Activated CD4-positive, CD25-positive, alpha-beta regulatory T cell (primary cell): ENCODE measurements around the gene TCEAL4.
"Not testable (repeated sequence)": the region's sequence is repeated elsewhere in the genome, so short reads cannot be mapped to it uniquely, and the experiment has no call there.

Source experiments
- DNase-seq, 4 experiments: peaks; one replicate each; lab custom pipeline; 2025; lab: John Stamatoyannopoulos, UW

TCEAL4 gene

DNA sequence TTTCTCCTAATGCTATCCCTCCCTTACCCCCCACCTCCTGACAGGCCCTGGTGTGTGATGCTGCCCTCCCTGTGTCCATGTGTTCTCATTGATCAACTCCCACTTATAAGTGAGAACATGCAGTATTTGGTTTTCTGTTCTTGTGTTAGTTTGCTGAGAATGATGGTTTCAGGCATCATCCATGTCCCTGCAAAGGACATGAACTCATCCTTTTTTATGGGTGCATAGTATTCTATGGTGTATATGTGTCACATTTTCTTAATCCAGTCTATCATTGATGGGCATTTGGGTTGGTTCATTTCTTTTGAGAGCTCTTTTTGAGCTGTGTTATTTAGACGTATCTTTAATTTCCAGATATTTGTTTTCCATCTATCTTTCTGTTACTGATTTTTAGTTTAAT, 7.0 kb downstream of the TCEAL4 start:
- not testable (repeated sequence) for DNase-seq

DNA sequence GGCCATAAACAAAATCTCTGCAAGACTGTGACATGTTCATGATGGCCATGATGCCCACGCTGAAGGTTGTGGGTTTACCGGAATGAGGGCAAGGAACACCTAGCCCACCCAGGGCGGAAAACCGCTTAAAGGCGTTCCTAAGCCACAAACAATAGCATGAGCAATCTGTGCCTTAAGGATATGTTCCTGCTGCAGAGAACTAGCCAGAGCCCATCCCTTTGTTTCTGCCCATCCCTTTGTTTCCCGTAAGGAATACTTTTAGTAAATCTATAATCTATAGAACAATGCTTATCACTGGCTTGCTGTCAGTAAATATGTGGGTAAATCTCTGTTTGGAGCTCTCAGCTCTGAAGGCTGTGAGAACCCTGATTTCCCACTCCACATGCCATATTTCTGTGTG, 9.9 kb downstream of the TCEAL4 start:
- DNase-seq: not testable (repeated sequence)

DNA sequence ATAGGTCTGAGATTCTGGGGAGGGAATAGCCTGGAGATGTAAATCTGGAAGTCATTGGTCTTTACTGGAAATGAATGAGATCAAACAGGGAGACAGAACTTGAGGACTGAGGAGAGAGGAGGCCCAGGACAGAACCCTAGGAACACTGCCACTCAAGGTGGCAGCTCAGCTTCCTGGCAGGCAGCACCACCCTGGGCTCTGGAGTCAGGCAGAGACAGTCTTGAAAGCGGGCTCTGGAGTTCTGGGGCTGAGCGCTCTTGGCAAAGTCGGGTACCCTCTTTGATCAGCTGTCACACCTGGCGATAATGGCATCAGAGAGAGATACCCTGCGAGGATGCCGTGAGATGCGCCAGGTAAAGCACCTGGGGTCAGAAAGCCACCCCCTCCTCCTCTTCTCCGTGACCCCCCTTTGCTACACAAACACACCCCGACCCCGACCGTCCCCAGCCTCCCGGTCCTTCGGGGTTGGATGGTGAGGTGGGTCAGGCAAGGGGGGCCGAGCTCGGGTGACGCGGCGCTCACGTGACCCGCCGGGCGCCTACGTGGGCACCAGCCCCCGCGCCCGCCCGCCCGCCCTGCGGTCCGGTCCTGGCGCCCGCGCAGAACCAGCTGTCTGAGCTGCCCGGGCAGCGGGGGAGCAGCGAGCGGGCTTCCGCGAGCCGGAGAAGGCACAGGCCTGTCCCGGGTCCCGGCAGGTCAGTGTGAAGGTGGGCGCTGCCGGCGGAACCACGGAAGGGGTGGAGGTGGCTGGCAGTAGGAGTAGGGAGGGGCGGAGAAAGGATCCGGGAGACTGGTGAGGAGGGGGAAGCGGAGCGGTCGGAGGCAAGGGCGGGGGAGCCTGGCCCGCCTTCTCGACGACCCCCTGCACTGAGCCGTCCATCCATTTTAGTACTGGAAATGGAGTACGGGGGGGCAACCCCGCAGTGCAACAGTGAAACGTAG, 22.3 kb downstream of the TCEAL4 start, which contains the start of gene TCEAL3:
Gene TCEAL3, plus strand, starts transcription at position 600 of the 942 bp plus-strand sequence. CDS start 1,102 bp downstream, outside the sequence.
- peak in 1 of 4 experiments; percentile 8 for DNase-seq

DNA sequence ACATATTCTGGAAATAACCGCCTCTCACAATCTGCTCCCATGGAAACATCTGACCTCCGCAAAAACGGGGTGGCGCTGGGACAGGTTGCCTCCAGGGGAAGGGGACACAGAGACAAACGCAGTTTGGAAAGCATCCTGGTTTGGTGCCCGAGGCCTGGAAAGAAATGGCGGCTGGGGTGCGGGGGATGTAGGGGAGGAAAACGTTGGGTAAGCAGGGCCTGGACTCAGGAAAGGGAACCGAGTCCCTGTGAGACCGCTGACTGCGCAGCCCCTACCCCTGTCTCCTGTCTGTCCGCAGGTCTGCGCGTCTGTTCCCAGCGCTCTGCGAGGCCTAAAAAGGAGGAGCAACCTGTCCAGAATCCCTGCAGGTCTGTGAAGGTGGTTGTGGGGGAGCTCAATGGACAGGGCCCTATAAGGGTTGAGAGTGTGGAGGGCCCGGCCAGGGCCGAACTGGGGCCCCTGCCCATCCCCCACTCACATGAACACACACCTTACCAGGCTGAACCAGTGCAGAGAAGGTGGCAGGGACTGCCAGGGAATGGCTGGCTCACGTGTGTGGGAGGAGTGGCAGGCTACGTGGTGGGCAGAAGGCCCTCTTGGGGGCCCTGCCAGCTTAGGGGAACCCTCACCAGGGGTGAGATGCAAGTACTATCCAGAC, 23.1 kb downstream of the TCEAL4 start:
- no peak for DNase-seq

DNA sequence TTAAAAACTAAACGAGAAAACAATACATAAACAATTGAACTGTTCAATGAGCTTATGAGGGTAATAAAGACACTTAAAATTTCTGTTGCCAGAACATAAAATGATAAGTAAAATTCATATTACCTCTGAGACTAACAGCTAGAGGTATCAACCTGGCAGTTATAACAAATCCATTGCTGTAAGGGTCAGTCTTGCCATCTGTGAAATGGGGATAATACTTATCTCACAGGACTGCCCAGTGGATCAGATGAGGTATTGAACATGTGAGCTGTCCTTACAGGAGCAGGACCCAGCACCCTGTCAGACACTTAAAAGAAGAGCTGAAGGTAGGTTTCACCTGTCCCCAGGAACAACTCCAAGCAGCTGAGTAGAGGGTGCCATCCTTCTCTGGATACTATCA, 25.0 kb downstream of the TCEAL4 start:
- DNase-seq: no peak

DNA sequence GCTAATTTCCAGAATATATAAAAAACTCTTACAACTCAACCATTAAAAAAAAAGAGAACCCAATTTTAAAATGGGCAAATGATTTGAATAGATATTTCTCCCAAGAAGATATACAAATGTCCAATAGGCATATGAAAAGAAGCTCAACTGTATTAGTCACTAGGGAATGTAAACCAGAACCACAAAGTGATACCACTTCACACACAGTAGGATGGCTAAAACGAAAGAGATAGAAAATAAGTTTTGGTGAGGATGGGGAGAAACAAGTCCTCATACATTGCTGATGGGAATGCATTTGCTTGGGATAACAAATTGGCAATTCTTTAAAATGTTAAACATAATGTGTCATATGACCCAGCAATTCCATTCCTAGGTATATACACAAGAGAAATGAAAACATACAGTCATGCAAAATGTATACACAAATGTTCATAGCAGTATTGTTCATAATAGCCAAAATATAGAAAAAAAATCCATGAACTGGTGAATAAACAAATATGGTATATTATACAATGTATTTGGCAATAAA, 28.1 kb downstream of the TCEAL4 start:
- DNase-seq: no peak

DNA sequence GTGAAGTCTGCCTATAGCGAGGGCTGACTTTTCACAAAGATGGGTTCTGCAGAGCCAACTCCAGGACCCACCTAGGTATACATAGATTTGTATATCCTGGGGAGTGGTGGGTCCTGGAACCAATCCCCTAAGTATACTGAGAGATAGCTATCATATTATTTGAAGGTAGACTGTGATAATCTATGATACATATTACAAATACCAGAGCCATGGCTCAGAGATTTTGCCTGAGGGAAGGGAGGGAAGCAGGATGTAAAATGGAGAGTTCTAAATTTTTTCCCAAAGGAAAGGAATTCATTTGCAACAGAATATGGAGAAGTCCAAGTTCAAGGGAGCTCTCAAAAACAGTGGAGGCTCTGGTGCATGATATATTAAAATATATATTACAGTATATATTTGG, 29.7 kb downstream of the TCEAL4 start:
- DNase-seq: no peak

DNA sequence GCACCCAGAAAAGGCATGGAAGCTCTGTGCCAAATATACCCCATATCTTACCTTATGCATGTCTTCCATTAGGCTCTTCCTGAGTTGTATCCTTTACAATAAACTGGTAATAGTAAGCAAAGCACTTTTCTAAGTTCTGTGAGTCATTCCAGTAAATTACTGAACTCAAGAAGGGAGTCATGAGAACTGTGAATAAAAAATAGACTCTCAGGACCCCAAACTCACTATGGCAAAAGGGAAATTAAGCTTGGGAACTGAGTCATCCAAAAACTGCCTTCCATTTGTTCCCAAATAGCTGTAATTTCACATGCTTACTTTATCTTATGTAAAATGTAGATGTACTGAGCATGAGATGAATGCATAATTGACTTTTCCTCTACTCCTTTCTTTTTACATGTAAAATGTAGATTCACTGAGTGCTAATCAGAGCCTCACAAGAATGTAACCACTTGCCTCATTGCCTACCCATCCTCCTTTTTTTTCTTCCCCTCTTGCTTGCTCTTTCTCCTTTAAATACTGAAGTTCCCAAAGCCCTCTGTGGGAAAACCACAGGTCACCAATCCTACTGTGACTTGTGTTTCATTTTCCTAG, 30.6 kb downstream of the TCEAL4 start:
- no peak for DNase-seq

DNA sequence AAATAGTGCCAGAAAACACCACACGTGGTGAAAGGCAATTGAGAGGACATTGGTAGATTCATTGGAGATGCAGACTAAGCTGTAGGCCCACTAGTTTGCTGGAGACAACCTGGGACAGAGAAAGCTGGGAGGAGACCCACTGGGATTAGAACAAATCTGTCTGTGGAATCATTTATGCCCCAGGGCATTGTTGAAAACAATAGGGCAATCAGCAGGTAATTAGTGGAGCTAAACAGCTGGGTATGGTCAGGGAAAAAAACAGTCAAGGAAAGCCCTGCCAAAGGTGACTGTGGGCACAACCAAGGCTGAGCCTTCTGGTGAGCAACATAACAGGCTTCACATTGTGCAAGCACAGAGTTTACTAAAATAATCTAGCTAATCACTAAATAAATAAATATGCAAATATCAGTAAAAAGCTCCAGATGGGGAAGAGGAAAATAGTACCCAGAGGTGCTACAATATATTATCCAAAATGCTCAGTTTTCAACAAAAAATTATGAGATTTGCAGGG, 31.4 kb downstream of the TCEAL4 start:
- no peak for DNase-seq

DNA sequence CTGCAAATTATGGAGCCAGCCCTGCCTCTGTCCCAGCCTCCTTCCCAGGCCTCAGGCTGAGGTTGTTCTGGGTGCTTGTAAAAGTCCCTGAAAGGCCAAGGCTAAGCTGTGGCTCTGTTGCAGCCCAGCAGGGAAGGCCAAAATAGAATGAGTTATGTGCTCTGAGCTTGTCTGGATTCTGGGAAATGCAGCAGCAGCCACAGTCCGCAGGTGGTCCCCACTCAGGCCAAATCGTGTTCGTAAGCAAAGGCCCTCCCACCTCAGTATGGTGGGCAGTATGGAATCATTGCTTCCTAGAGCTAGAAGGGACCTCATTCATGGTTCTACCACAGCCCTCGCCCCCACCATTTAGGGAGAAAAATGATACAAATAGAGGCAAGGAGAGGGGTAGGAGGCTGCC, 38.8 kb downstream of the TCEAL4 start:
- no peak for DNase-seq

DNA sequence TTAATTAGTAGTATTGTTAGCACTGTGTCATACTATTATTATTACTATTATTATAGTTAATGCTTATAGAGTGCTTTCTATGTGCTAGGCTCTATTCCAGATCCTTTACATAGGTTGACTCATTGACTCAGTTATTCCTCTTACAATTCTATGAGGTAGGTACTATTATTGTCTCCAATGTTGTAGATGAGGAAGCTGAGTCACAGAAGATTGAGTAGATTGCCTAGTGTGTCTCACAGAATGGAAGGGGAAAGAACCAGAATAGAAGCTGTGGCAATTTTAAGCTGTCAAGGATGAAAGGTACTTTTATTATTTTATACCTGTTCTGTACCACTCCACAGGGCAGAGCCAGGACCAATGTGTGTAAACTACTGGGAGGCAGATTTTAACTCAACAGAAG, 41.5 kb downstream of the TCEAL4 start:
- DNase-seq: no peak

DNA sequence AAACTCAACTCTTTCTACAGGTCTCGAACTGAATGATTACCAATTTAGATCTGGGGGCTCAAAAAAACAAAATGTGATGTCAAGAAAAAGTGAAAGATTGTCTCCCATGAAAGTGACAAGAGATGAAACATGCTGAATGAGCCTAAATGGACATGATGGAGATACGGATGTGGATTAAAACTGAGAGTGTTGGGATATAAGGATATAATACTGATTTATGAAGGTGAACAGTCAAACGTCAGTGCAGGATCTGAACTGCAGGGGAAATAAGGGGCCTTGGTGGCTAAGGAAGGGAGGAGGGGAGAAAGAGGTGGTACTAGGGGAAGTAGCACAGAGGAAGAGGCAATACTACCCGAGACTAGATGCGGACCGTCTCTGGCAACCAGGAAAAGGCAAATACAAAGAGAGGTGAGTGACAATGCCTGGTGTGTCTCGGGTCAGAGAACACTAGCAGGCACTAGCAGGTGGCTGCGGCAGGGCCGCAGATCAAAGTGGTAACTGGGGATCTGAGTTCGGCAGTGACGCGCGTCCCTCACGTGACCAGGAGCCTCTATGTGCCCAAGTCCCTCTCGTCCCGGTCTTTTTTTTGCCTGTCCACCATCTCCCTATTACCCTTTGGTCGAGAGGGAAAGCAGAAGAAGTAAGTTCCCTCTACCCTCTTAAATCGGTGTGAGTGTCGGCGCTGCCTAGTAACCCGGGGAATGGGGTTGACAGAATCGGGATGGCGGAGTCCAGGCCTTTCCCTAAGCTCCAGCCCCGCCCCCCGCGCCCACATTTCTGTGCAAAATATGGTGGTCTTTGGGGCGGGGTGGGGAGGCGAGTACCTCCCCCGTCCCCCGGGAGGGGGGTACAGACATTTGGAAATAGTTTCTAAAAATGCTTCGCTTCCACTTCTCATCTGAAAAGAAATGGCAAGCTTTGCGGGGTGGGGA, 43.3 kb downstream of the TCEAL4 start, which contains the start of gene TCEAL1:
Gene TCEAL1, plus strand, starts transcription at position 590 of the 932 bp plus-strand sequence. CDS start 942 bp downstream, outside the sequence.
- DNase-seq: peak in 1 of 4 experiments; percentile 0

DNA sequence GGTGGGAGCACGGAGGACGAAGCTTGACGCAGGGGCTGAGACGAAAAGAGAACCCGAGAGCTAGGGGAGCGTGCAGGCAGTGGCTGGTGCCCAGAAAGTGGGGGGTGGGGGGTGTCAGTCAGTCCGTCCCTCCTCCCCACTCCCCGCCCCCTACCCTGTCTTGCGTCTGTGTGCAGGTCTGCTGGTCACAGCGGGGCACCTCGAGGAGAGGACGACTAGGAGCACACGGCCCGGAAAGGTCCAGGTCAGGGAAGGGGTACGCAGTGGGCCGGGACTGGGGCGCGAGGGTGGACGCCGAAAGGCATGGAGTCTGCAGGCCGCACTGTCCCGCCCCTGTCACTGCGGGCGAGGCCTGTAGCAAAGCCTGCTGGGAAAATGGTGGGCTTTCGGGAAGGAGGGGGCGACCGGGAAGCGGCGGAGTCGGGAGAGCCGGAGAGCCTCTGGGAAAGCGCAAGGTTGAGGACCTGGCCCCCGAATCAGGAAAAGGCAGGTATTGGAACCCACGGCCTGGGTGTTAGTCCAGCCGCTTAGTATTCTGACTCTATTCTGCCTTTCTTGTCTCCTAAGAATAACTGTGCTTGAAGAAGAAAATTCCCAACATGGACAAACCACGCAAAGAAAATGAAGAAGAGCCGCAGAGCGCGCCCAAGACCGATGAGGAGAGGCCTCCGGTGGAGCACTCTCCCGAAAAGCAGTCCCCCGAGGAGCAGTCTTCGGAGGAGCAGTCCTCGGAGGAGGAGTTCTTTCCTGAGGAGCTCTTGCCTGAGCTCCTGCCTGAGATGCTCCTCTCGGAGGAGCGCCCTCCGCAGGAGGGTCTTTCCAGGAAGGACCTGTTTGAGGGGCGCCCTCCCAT, 44.2 kb downstream of the TCEAL4 start:
- DNase-seq: peak in 1 of 4 experiments; percentile 1

DNA sequence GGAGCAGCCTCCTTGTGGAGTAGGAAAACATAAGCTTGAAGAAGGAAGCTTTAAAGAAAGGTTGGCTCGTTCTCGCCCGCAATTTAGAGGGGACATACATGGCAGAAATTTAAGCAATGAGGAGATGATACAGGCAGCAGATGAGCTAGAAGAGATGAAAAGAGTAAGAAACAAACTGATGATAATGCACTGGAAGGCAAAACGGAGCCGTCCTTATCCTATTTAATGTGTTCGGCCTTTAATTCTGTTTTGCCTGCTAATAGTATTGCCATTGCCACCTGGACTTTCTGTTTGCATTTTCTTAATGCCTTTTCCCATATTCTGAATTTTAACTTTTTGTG, 44.8 kb downstream of the TCEAL4 start:
- DNase-seq: no peak

DNA sequence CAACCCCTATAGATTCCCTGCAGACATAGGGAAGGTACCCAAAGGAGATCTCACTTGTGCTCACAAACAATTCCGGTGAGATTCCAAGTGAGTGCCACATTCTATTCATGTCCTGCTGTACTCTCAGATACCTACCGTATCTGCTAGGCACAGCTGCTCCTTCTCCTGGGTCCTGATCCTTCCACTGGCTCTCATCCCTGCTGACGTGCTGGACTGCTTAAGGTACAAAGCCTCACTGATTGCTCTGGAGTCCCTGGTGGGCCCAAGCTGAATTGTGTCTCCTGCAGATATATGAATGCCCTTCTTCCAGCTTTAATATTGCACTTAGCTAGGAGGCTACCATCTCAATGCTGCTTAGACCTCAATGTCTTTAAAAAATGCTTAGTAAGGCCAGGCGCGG, 45.8 kb downstream of the TCEAL4 start:
- no peak for DNase-seq

DNA sequence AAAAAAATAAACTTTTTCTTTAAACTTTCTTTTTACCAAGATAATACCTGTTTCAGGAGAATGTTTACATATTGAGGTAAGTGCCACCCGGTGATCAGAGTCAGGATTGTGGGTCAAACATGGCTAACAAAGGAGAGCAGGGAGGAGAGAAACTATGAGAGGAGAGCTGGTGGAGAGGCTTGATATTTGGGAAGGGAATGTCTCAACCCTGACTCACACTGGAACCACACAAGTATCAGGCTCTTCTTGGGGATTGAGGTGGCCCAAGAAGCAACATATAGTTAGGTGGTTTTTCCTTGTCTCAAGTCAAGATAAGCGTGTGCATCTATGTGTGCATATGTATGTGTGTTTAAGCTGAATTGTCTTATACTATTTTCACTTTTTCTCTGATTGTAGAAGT, 50.1 kb downstream of the TCEAL4 start:
- no peak for DNase-seq
